ENCODE measurements around the gene TAF4. TPM values are rescaled to one million over a fixed set of nuclear protein-coding genes. Genes with fewer than 3 reads are reported as not detected.
"Not testable (repeated sequence)": the region's sequence is repeated elsewhere in the genome, so short reads cannot be mapped to it uniquely, and the experiment has no call there.

Gene TAF4
- total RNA-seq, 2 donors from 2014 or later = 25.5 to 39.9 TPM

DNA sequence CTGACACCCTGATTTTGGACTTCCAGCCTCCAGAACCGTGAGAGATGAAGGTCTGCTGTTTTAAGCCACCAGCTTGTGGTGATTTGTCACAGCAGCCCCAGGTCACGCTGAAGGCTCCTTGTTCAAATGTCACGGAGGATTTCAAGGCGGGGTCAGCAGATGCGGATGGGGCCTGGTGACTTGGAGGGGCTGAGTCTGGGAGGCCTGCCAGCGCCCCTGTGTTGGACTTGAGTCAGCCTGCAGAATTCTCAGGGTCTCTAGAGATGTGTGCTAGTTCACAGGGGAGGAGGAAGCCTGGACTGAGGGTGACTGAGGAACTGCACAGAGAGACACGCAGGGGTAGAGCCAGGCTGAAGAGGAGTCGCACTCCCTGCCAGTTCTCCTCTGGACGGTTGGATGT, 19.5 kb upstream of the TAF4 start:
- Mint-ChIP-seq H3K4me3 (no peak overlapping the region), H3K9me3 (no peaks in the 10 kb centered on the region), H3K4me1 (no peaks in the 10 kb centered on the region), H3K27me3 (ENCODE audit: insufficient read depth) (peaks cover 5% of the 10 kb centered on the region), H3K36me3 (ENCODE audit: low read depth) (no peaks in the 10 kb centered on the region), H3K27ac (no peak overlapping the region)
- no peaks in the 10 kb centered on the region for H3K4me1 ChIP-seq (ENCODE audit: control insufficient read depth, insufficient read depth, low read length)
- H3K27me3 ChIP-seq (ENCODE audit: control insufficient read depth, insufficient read depth, low read length, poor library complexity, severe bottlenecking) = no peaks in the 10 kb centered on the region
- WGBS, 2 experiments (ENCODE audit: insufficient coverage in 1 of 2, insufficient read length in 1 of 2) = 88 to 93% methylated on average over 7 to 9 of the region's 9 CpGs
- no peaks in the 10 kb centered on the region for H3K9me3 ChIP-seq (ENCODE audit: control insufficient read depth, low read length)
- H3K4me3 ChIP-seq (ENCODE audit: low read length) = no peak overlapping the region
- no peak overlapping the region for H3K9ac ChIP-seq (ENCODE audit: extremely low read depth, low read length, poor library complexity, severe bottlenecking)
- no peak overlapping the region for H3K27ac ChIP-seq (ENCODE audit: low read depth, low read length)
- DNase-seq = no peak
- no peaks in the 10 kb centered on the region for H3K36me3 ChIP-seq (ENCODE audit: control insufficient read depth, insufficient read depth, low read length)
- TF ChIP-seq, protein P1, sequence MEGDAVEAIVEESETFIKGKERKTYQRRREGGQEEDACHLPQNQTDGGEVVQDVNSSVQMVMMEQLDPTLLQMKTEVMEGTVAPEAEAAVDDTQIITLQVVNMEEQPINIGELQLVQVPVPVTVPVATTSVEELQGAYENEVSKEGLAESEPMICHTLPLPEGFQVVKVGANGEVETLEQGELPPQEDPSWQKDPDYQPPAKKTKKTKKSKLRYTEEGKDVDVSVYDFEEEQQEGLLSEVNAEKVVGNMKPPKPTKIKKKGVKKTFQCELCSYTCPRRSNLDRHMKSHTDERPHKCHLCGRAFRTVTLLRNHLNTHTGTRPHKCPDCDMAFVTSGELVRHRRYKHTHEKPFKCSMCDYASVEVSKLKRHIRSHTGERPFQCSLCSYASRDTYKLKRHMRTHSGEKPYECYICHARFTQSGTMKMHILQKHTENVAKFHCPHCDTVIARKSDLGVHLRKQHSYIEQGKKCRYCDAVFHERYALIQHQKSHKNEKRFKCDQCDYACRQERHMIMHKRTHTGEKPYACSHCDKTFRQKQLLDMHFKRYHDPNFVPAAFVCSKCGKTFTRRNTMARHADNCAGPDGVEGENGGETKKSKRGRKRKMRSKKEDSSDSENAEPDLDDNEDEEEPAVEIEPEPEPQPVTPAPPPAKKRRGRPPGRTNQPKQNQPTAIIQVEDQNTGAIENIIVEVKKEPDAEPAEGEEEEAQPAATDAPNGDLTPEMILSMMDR (conservative IDR thresholded peaks at IDR 0.05) = no peak

DNA sequence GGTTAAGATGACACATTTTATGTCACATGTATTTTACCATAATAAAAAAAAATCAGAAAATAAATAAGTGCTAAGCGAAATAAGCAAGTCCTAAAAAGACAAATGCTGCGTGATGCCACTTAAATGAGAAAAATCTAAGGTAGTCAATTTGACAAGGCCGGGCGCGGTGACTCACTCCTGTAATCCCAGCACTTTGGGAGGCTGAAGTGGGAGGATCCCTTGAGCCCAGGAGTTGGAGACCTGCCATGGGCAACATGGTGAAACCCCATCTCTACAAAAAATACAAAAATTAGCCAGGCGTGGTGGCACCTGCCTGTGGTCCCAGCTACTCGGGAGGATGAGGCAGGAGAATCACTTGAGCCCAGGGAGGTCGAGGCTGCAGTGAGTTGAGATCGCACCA, 18.5 kb upstream of the TAF4 start:
- not testable (repeated sequence) for H3K36me3 ChIP-seq (ENCODE audit: control insufficient read depth, insufficient read depth, low read length); DNase-seq; H3K27ac Mint-ChIP-seq; H3K27me3 ChIP-seq (ENCODE audit: control insufficient read depth, insufficient read depth, low read length, poor library complexity, severe bottlenecking); H3K9me3 Mint-ChIP-seq; H3K4me3 ChIP-seq (ENCODE audit: low read length); H3K36me3 Mint-ChIP-seq (ENCODE audit: low read depth); H3K4me3 Mint-ChIP-seq; H3K9me3 ChIP-seq (ENCODE audit: control insufficient read depth, low read length); H3K4me1 ChIP-seq (ENCODE audit: control insufficient read depth, insufficient read depth, low read length); H3K27ac ChIP-seq (ENCODE audit: low read depth, low read length); H3K27me3 Mint-ChIP-seq (ENCODE audit: insufficient read depth); H3K4me1 Mint-ChIP-seq; H3K9ac ChIP-seq (ENCODE audit: extremely low read depth, low read length, poor library complexity, severe bottlenecking)
- WGBS, 2 experiments (ENCODE audit: insufficient coverage in 1 of 2, insufficient read length in 1 of 2) = 93 to 96% methylated on average over 3 to 9 of the region's 9 CpGs

DNA sequence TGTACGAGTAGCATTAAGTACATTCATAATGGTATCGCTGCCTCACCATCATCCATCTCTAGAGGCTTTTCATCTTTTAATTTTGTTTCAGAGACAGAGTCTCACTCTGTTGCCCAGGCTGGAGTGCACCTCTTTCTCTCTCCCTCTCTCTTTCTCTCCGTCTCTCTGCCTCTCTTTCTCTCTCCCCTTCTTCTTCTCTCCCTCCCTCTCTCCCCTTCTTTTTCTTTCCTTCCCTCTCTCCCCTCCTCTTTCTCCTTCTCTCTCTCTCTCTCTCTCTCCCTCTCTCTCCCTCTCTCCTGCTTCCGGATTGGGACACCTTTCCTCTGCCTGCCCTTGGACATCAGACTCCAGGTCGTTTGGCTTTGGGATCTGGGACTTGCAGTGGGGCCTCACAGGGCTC, 17.6 kb upstream of the TAF4 start:
- TF ChIP-seq, protein P1 (conservative IDR thresholded peaks at IDR 0.05) = no peak
- WGBS, 2 experiments (ENCODE audit: insufficient coverage in 1 of 2, insufficient read length in 1 of 2) = 73 to 77% methylated on average over 3 to 5 of the region's 5 CpGs
- no peaks in the 10 kb centered on the region for H3K27me3 ChIP-seq (ENCODE audit: control insufficient read depth, insufficient read depth, low read length, poor library complexity, severe bottlenecking)

More for the DNA sequence above, 17.6 kb upstream of the TAF4 start:
- Mint-ChIP-seq H3K4me1 (no peaks in the 10 kb centered on the region), H3K27me3 (ENCODE audit: insufficient read depth) (peaks cover 9% of the 10 kb centered on the region), H3K9me3 (peaks cover 12% of the 10 kb centered on the region), H3K4me3 (no peak overlapping the region), H3K36me3 (ENCODE audit: low read depth) (no peaks in the 10 kb centered on the region), H3K27ac (no peak overlapping the region)
- Histone ChIP-seq H3K9me3 (ENCODE audit: control insufficient read depth, low read length) (peaks cover 8% of the 10 kb centered on the region), H3K4me3 (ENCODE audit: low read length) (no peak overlapping the region), H3K9ac (ENCODE audit: extremely low read depth, low read length, poor library complexity, severe bottlenecking) (no peak overlapping the region), H3K36me3 (ENCODE audit: control insufficient read depth, insufficient read depth, low read length) (no peaks in the 10 kb centered on the region), H3K27ac (ENCODE audit: low read depth, low read length) (no peak overlapping the region), H3K4me1 (ENCODE audit: control insufficient read depth, insufficient read depth, low read length) (no peaks in the 10 kb centered on the region)
- no peak for DNase-seq

Measured in endodermal cell (in vitro differentiated cells).